ENCODE data around the gene SLC23A3. TPM values are rescaled to one million over a fixed set of nuclear protein-coding genes. Genes with fewer than 3 reads are reported as not detected.
"Not testable (repeated sequence)": the region's sequence is repeated elsewhere in the genome, so short reads cannot be mapped to it uniquely, and the experiment has no call there.

The SLC23A3 gene
- polyA plus RNA-seq, 4 donors: 4.3 to 26.6 (median 12.1) TPM

GRCh38 chr2:219206328-219207133 is 36.7 kb upstream of the SLC23A3 start, which contains the start of gene ZFAND2B:
Gene ZFAND2B (plus strand): TSS chr2:219206782. CDS start chr2:219206988, 206 bp downstream.
- 0 to 1% (median 1%) methylated on average over 42 to 76 of the region's 76 CpGs for WGBS, 3 donors
- Histone ChIP-seq H3K27me3 (ENCODE audit: control insufficient read depth in 3 of 3, insufficient read depth in 3 of 3, low read length in 3 of 3) (no peaks in the 10 kb centered on the region), H3K4me1 (ENCODE audit: control insufficient read depth in 3 of 3, insufficient read depth in 2 of 3, low read depth in 1 of 3, low read length in 2 of 3) (peaks cover 0 to 18% (median 0%) of the 10 kb centered on the region in 3 donors), H3K9me3 (ENCODE audit: control insufficient read depth in 2 of 2, insufficient read depth in 1 of 2, low read depth in 1 of 2, low read length in 1 of 2) (no peaks in the 10 kb centered on the region), H3K36me3 (ENCODE audit: control insufficient read depth in 3 of 3, insufficient read depth in 2 of 3, low read depth in 1 of 3, low read length in 3 of 3) (peaks cover 5 to 40% (median 9%) of the 10 kb centered on the region in 3 donors), H3K27ac (ENCODE audit: low read depth in 1 of 3, low read length in 2 of 3) (peak within 1 kb of the TSS; percentile 88 to 100 (median 99)), H3K4me3 (ENCODE audit: low read depth in 1 of 3, low read length in 3 of 3) (peak within 1 kb of the TSS; percentile 63 to 93 (median 67))
- FAIRE-seq (no peak), DNase-seq (peak; percentile 96 to 98)

GRCh38 chr2:219205981-219206327 is 36.1 kb upstream of the SLC23A3 start:
- WGBS, 3 donors: 9 to 14% (median 14%) methylated on average over 7 of the region's 7 CpGs
- H3K27me3 ChIP-seq (ENCODE audit: control insufficient read depth in 3 of 3, insufficient read depth in 3 of 3, low read length in 3 of 3): no peaks in the 10 kb centered on the region
- peak overlapping the region; percentile 88 to 100 (median 99) for H3K27ac ChIP-seq (ENCODE audit: low read depth in 1 of 3, low read length in 2 of 3)
- no peaks in the 10 kb centered on the region for H3K9me3 ChIP-seq (ENCODE audit: control insufficient read depth in 2 of 2, insufficient read depth in 1 of 2, low read depth in 1 of 2, low read length in 1 of 2)
- peaks cover 0 to 18% (median 0%) of the 10 kb centered on the region in 3 donors for H3K4me1 ChIP-seq (ENCODE audit: control insufficient read depth in 3 of 3, insufficient read depth in 2 of 3, low read depth in 1 of 3, low read length in 2 of 3)
- peaks cover 5 to 36% (median 9%) of the 10 kb centered on the region in 3 donors for H3K36me3 ChIP-seq (ENCODE audit: control insufficient read depth in 3 of 3, insufficient read depth in 2 of 3, low read depth in 1 of 3, low read length in 3 of 3)
- H3K4me3 ChIP-seq (ENCODE audit: low read depth in 1 of 3, low read length in 3 of 3): peak overlapping the region in 2 of 3 donors; percentile 63 to 93
- FAIRE-seq: no peak
- DNase-seq: no peak

GRCh38 chr2:219205165-219205538 is 35.3 kb upstream of the SLC23A3 start:
- peaks cover 4 to 28% (median 9%) of the 10 kb centered on the region in 3 donors for H3K36me3 ChIP-seq (ENCODE audit: control insufficient read depth in 3 of 3, insufficient read depth in 2 of 3, low read depth in 1 of 3, low read length in 3 of 3)
- H3K9me3 ChIP-seq (ENCODE audit: control insufficient read depth in 2 of 2, insufficient read depth in 1 of 2, low read depth in 1 of 2, low read length in 1 of 2): no peaks in the 10 kb centered on the region
- DNase-seq (no peak), FAIRE-seq (no peak)
- no peak overlapping the region for H3K27ac ChIP-seq (ENCODE audit: low read depth in 1 of 3, low read length in 2 of 3)
- 87 to 92% (median 88%) methylated on average over 5 of the region's 5 CpGs for WGBS, 3 donors
- no peak overlapping the region for H3K4me3 ChIP-seq (ENCODE audit: low read depth in 1 of 3, low read length in 3 of 3)
- peaks cover 0 to 18% (median 0%) of the 10 kb centered on the region in 3 donors for H3K4me1 ChIP-seq (ENCODE audit: control insufficient read depth in 3 of 3, insufficient read depth in 2 of 3, low read depth in 1 of 3, low read length in 2 of 3)
- H3K27me3 ChIP-seq (ENCODE audit: control insufficient read depth in 3 of 3, insufficient read depth in 3 of 3, low read length in 3 of 3): no peaks in the 10 kb centered on the region

GRCh38 chr2:219204425-219205164 is 34.8 kb upstream of the SLC23A3 start:
- Histone ChIP-seq H3K36me3 (ENCODE audit: control insufficient read depth in 3 of 3, insufficient read depth in 2 of 3, low read depth in 1 of 3, low read length in 3 of 3) (peaks cover 4 to 22% (median 7%) of the 10 kb centered on the region in 3 donors), H3K27me3 (ENCODE audit: control insufficient read depth in 3 of 3, insufficient read depth in 3 of 3, low read length in 3 of 3) (no peaks in the 10 kb centered on the region), H3K4me1 (ENCODE audit: control insufficient read depth in 3 of 3, insufficient read depth in 2 of 3, low read depth in 1 of 3, low read length in 2 of 3) (peaks cover 0 to 18% (median 0%) of the 10 kb centered on the region in 3 donors), H3K27ac (ENCODE audit: low read depth in 1 of 3, low read length in 2 of 3) (no peak overlapping the region), H3K9me3 (ENCODE audit: control insufficient read depth in 2 of 2, insufficient read depth in 1 of 2, low read depth in 1 of 2, low read length in 1 of 2) (no peaks in the 10 kb centered on the region), H3K4me3 (ENCODE audit: low read depth in 1 of 3, low read length in 3 of 3) (no peak overlapping the region)
- no peak for DNase-seq
- WGBS, 3 donors: 89 to 94% (median 93%) methylated on average over 7 of the region's 7 CpGs
- no peak for FAIRE-seq

GRCh38 chr2:219201331-219201730 is 31.5 kb upstream of the SLC23A3 start:
- H3K9me3 ChIP-seq (ENCODE audit: control insufficient read depth in 2 of 2, insufficient read depth in 1 of 2, low read depth in 1 of 2, low read length in 1 of 2); FAIRE-seq; H3K27ac ChIP-seq (ENCODE audit: low read depth in 1 of 3, low read length in 2 of 3); H3K4me3 ChIP-seq (ENCODE audit: low read depth in 1 of 3, low read length in 3 of 3); H3K36me3 ChIP-seq (ENCODE audit: control insufficient read depth in 3 of 3, insufficient read depth in 2 of 3, low read depth in 1 of 3, low read length in 3 of 3); DNase-seq; H3K27me3 ChIP-seq (ENCODE audit: control insufficient read depth in 3 of 3, insufficient read depth in 3 of 3, low read length in 3 of 3); H3K4me1 ChIP-seq (ENCODE audit: control insufficient read depth in 3 of 3, insufficient read depth in 2 of 3, low read depth in 1 of 3, low read length in 2 of 3): not testable (repeated sequence)
- 89 to 93% (median 90%) methylated on average over 14 to 21 of the region's 21 CpGs for WGBS, 3 donors

GRCh38 chr2:219200502-219201326 is 30.9 kb upstream of the SLC23A3 start:
- H3K27ac ChIP-seq (ENCODE audit: low read depth in 1 of 3, low read length in 2 of 3); H3K9me3 ChIP-seq (ENCODE audit: control insufficient read depth in 2 of 2, insufficient read depth in 1 of 2, low read depth in 1 of 2, low read length in 1 of 2); DNase-seq; H3K4me1 ChIP-seq (ENCODE audit: control insufficient read depth in 3 of 3, insufficient read depth in 2 of 3, low read depth in 1 of 3, low read length in 2 of 3); H3K4me3 ChIP-seq (ENCODE audit: low read depth in 1 of 3, low read length in 3 of 3); H3K36me3 ChIP-seq (ENCODE audit: control insufficient read depth in 3 of 3, insufficient read depth in 2 of 3, low read depth in 1 of 3, low read length in 3 of 3); H3K27me3 ChIP-seq (ENCODE audit: control insufficient read depth in 3 of 3, insufficient read depth in 3 of 3, low read length in 3 of 3); FAIRE-seq: not testable (repeated sequence)
- 68 to 77% (median 71%) methylated on average over 24 to 25 of the region's 26 CpGs for WGBS, 3 donors

GRCh38 chr2:219199470-219200211 is 29.8 kb upstream of the SLC23A3 start:
- no peaks in the 10 kb centered on the region for H3K9me3 ChIP-seq (ENCODE audit: control insufficient read depth in 2 of 2, insufficient read depth in 1 of 2, low read depth in 1 of 2, low read length in 1 of 2)
- H3K4me3 ChIP-seq (ENCODE audit: low read depth in 1 of 3, low read length in 3 of 3): no peak overlapping the region
- DNase-seq (no peak), FAIRE-seq (no peak)
- H3K27me3 ChIP-seq (ENCODE audit: control insufficient read depth in 3 of 3, insufficient read depth in 3 of 3, low read length in 3 of 3): peaks cover 0 to 6% (median 4%) of the 10 kb centered on the region in 3 donors
- 74 to 83% (median 78%) methylated on average over 12 of the region's 12 CpGs for WGBS, 3 donors
- no peaks in the 10 kb centered on the region for H3K36me3 ChIP-seq (ENCODE audit: control insufficient read depth in 3 of 3, insufficient read depth in 2 of 3, low read depth in 1 of 3, low read length in 3 of 3)
- no peaks in the 10 kb centered on the region for H3K4me1 ChIP-seq (ENCODE audit: control insufficient read depth in 3 of 3, insufficient read depth in 2 of 3, low read depth in 1 of 3, low read length in 2 of 3)
- no peak overlapping the region for H3K27ac ChIP-seq (ENCODE audit: low read depth in 1 of 3, low read length in 2 of 3)

Measured in small intestine (tissue), 7 donors.